ENCODE data around the gene NQO2. TPM values are rescaled to one million over a fixed set of nuclear protein-coding genes. Genes with fewer than 3 reads are reported as not detected.

The NQO2 gene
- polyA plus RNA-seq, 1 donor from 2014 or later, result 33.2 TPM

GRCh38 chr6:3011592-3011991 lies 11.9 kb downstream of the NQO2 start:
- TF ChIP-seq CTCF (IDR thresholded peaks at IDR 0.05; ENCODE audit: poor library complexity, severe bottlenecking), result no peak
- no peak for TF ChIP-seq EZH2 (IDR thresholded peaks at IDR 0.05; ENCODE audit: borderline replicate concordance, insufficient read depth, low read length, poor library complexity, severe bottlenecking)
- no peak for TF ChIP-seq REST (IDR thresholded peaks at IDR 0.05; ENCODE audit: borderline replicate concordance)
- no peak for TF ChIP-seq EP300 (conservative IDR thresholded peaks at IDR 0.05; ENCODE audit: poor library complexity, severe bottlenecking)
- TF ChIP-seq RAD21 (conservative IDR thresholded peaks at IDR 0.05), result no peak
- no peak for TF ChIP-seq MXI1 (conservative IDR thresholded peaks at IDR 0.05; ENCODE audit: poor library complexity, severe bottlenecking)
- no peak overlapping the region for H3K4me3 ChIP-seq (ENCODE audit: low read length)
- H3K36me3 ChIP-seq (ENCODE audit: insufficient read depth, low read length), result peaks cover 25% of the 10 kb centered on the region

GRCh38 chr6:3013486-3013885 lies 13.8 kb downstream of the NQO2 start:
- Histone ChIP-seq H3F3A (ENCODE audit: insufficient read depth, low read length, poor library complexity, severe bottlenecking) (no peaks in the 10 kb centered on the region), H3K79me2 (replicated peaks; ENCODE audit: insufficient read depth, low read length) (no peaks in the 10 kb centered on the region), H3K4me2 (ENCODE audit: low read length) (no peak overlapping the region), H3K9me3 (ENCODE audit: low read length) (peaks cover 4% of the 10 kb centered on the region), H3K36me3 (ENCODE audit: insufficient read depth, low read length) (peaks cover 25% of the 10 kb centered on the region), H4K20me1 (ENCODE audit: insufficient read depth) (no peaks in the 10 kb centered on the region), H3K27ac (ENCODE audit: low read length) (no peak overlapping the region), H2AFZ (ENCODE audit: low read depth, low read length) (no peak overlapping the region), H3K9me2 (ENCODE audit: insufficient read depth, low read length) (no peaks in the 10 kb centered on the region), H3K27me3 (ENCODE audit: insufficient read depth, low read depth, low read length) (no peaks in the 10 kb centered on the region), H3K4me3 (ENCODE audit: low read length) (no peak overlapping the region), H3K9ac (ENCODE audit: low read length) (no peak overlapping the region)
- TF ChIP-seq EZH2 (IDR thresholded peaks at IDR 0.05; ENCODE audit: borderline replicate concordance, insufficient read depth, low read length, poor library complexity, severe bottlenecking) (no peak), REST (IDR thresholded peaks at IDR 0.05; ENCODE audit: borderline replicate concordance) (no peak), RAD21 (conservative IDR thresholded peaks at IDR 0.05) (no peak), CTCF (IDR thresholded peaks at IDR 0.05; ENCODE audit: poor library complexity, severe bottlenecking) (no peak), MXI1 (conservative IDR thresholded peaks at IDR 0.05; ENCODE audit: poor library complexity, severe bottlenecking) (no peak), TAF1 (IDR thresholded peaks at IDR 0.05; ENCODE audit: low read depth) (no peak), EP300 (conservative IDR thresholded peaks at IDR 0.05; ENCODE audit: poor library complexity, severe bottlenecking) (no peak)

More at GRCh38 chr6:3011592-3011991, 11.9 kb downstream of the NQO2 start:
- no peak overlapping the region for H2AFZ ChIP-seq (ENCODE audit: low read depth, low read length)
- H3K9me2 ChIP-seq (ENCODE audit: insufficient read depth, low read length), result no peaks in the 10 kb centered on the region
- H3K27ac ChIP-seq (ENCODE audit: low read length), result no peak overlapping the region
- H3K9ac ChIP-seq (ENCODE audit: low read length), result no peak overlapping the region
- H3K27me3 ChIP-seq (ENCODE audit: insufficient read depth, low read depth, low read length), result no peaks in the 10 kb centered on the region
- no peaks in the 10 kb centered on the region for H3F3A ChIP-seq (ENCODE audit: insufficient read depth, low read length, poor library complexity, severe bottlenecking)
- H3K79me2 ChIP-seq (replicated peaks; ENCODE audit: insufficient read depth, low read length), result no peaks in the 10 kb centered on the region
- no peak overlapping the region for H3K4me2 ChIP-seq (ENCODE audit: low read length)
- no peaks in the 10 kb centered on the region for H4K20me1 ChIP-seq (ENCODE audit: insufficient read depth)
- H3K9me3 ChIP-seq (ENCODE audit: low read length), result peaks cover 4% of the 10 kb centered on the region

Measured in neural cell (in vitro differentiated cells).